Measurements from ENCODE around the gene DNAJB14. TPM values are rescaled to one million over a fixed set of nuclear protein-coding genes. Genes with fewer than 3 reads are reported as not detected.

DNAJB14 gene
- total and polyA plus RNA-seq, 2 donors (not counting 1 experiment from before 2014, with no cell fraction given), result 25.1 to 41.5 TPM

DNA sequence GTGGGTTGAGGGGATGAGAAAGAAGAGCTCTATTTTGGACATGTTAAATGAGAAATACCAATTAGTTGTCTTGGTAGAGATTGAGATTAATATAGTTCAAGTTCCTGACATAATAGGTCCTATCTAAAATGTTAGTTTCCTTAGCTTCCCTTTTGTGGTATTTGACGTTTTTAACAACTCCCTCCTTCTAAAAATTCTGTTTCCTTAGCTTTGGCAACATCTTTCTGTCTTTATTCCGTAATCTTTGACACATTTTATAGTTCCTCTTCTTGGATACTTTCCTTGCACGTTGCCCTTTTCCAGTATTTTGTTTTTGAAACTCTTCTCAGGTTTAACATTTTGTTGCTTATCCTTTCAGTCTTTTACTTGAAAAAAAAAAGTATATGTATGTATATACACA lies 89.1 kb downstream of the DNAJB14 start:
- Histone ChIP-seq H3K27ac (ENCODE audit: insufficient read depth, low read length) (no peak overlapping the region), H3K79me2 (ENCODE audit: control insufficient read depth, insufficient read depth, low read length) (no peaks in the 10 kb centered on the region), H3K9me3 (ENCODE audit: control insufficient read depth, insufficient read depth, low read depth, low read length) (no peaks in the 10 kb centered on the region), H3K36me3 (ENCODE audit: control insufficient read depth, insufficient read depth, low read length) (no peaks in the 10 kb centered on the region), H3K9ac (ENCODE audit: insufficient read depth, low read length) (no peak overlapping the region), H2AFZ (ENCODE audit: low read length) (no peak overlapping the region), H3K4me1 (ENCODE audit: control insufficient read depth, extremely low read depth, insufficient read depth, low read length) (no peaks in the 10 kb centered on the region), H3K4me2 (ENCODE audit: extremely low read depth, insufficient read depth, low read length) (no peak overlapping the region), H4K20me1 (ENCODE audit: control insufficient read depth, extremely low read depth, insufficient read depth, low read length) (no peaks in the 10 kb centered on the region), H3K27me3 (ENCODE audit: control insufficient read depth, insufficient read depth, low read length) (peaks cover 2% of the 10 kb centered on the region), H3K4me3 (replicated peaks in 1 of 4; ENCODE audit: control extremely low read depth in 1 of 4, insufficient read depth in 1 of 4, low read depth in 3 of 4, low read length in 4 of 4) (no peak overlapping the region)
- DNase-seq (ENCODE audit: low read depth in 2 of 2), result no peak
- TF ChIP-seq EZH2 (IDR thresholded peaks at IDR 0.05; ENCODE audit: low read length, missing control alignments) (no peak), CTCF (conservative IDR thresholded peaks at IDR 0.05 in 1 of 2, IDR thresholded peaks at IDR 0.05 in 1 of 2; ENCODE audit: low read depth in 1 of 2, low read length in 2 of 2) (no peak)

GRCh38 chr4:99856166-99856565 lies 90.3 kb downstream of the DNAJB14 start:
- Histone ChIP-seq H4K20me1 (ENCODE audit: control insufficient read depth, extremely low read depth, insufficient read depth, low read length) (no peaks in the 10 kb centered on the region), H3K9me3 (ENCODE audit: control insufficient read depth, insufficient read depth, low read depth, low read length) (no peaks in the 10 kb centered on the region), H3K79me2 (ENCODE audit: control insufficient read depth, insufficient read depth, low read length) (no peaks in the 10 kb centered on the region), H3K27ac (ENCODE audit: insufficient read depth, low read length) (no peak overlapping the region), H2AFZ (ENCODE audit: low read length) (no peak overlapping the region), H3K4me3 (replicated peaks in 1 of 4; ENCODE audit: control extremely low read depth in 1 of 4, insufficient read depth in 1 of 4, low read depth in 3 of 4, low read length in 4 of 4) (no peak overlapping the region), H3K4me2 (ENCODE audit: extremely low read depth, insufficient read depth, low read length) (no peak overlapping the region), H3K4me1 (ENCODE audit: control insufficient read depth, extremely low read depth, insufficient read depth, low read length) (no peaks in the 10 kb centered on the region), H3K9ac (ENCODE audit: insufficient read depth, low read length) (no peak overlapping the region), H3K27me3 (ENCODE audit: control insufficient read depth, insufficient read depth, low read length) (peaks cover 2% of the 10 kb centered on the region), H3K36me3 (ENCODE audit: control insufficient read depth, insufficient read depth, low read length) (no peaks in the 10 kb centered on the region)
- TF ChIP-seq CTCF (conservative IDR thresholded peaks at IDR 0.05 in 1 of 2, IDR thresholded peaks at IDR 0.05 in 1 of 2; ENCODE audit: low read depth in 1 of 2, low read length in 2 of 2), result no peak
- TF ChIP-seq EZH2 (IDR thresholded peaks at IDR 0.05; ENCODE audit: low read length, missing control alignments), result no peak
- peak; percentile 20 to 63 for DNase-seq (ENCODE audit: low read depth in 2 of 2)

DNA sequence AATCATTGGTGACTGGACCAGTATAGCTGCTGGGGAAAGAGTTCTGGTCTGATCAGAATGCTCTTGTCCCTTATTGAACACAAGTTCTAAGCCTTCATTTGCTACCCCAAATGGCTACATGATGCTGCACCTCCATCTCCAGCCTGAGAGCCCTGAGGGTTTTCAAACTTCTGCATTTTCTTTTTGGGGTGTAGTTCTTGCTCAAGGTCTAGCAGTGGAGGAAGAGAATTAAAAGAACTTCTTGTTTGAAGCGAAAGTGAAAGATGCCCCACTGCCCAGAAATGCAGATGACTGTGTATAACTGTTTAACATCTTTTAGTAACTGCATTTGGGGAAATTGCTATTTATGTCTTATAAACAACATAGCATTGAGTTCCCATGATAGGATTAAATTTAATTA lies 90.7 kb downstream of the DNAJB14 start:
- H3K79me2 ChIP-seq (ENCODE audit: control insufficient read depth, insufficient read depth, low read length), result no peaks in the 10 kb centered on the region
- H3K4me2 ChIP-seq (ENCODE audit: extremely low read depth, insufficient read depth, low read length), result no peak overlapping the region
- no peak overlapping the region for H3K4me3 ChIP-seq (replicated peaks in 1 of 4; ENCODE audit: control extremely low read depth in 1 of 4, insufficient read depth in 1 of 4, low read depth in 3 of 4, low read length in 4 of 4)
- no peaks in the 10 kb centered on the region for H4K20me1 ChIP-seq (ENCODE audit: control insufficient read depth, extremely low read depth, insufficient read depth, low read length)
- H3K27me3 ChIP-seq (ENCODE audit: control insufficient read depth, insufficient read depth, low read length), result peaks cover 2% of the 10 kb centered on the region
- no peak overlapping the region for H2AFZ ChIP-seq (ENCODE audit: low read length)
- no peaks in the 10 kb centered on the region for H3K4me1 ChIP-seq (ENCODE audit: control insufficient read depth, extremely low read depth, insufficient read depth, low read length)
- DNase-seq (ENCODE audit: low read depth in 2 of 2), result peak in 1 of 2 donors; percentile 21
- no peaks in the 10 kb centered on the region for H3K9me3 ChIP-seq (ENCODE audit: control insufficient read depth, insufficient read depth, low read depth, low read length)
- H3K9ac ChIP-seq (ENCODE audit: insufficient read depth, low read length), result no peak overlapping the region
- TF ChIP-seq EZH2 (IDR thresholded peaks at IDR 0.05; ENCODE audit: low read length, missing control alignments), result no peak
- no peak for TF ChIP-seq CTCF (conservative IDR thresholded peaks at IDR 0.05 in 1 of 2, IDR thresholded peaks at IDR 0.05 in 1 of 2; ENCODE audit: low read depth in 1 of 2, low read length in 2 of 2)
- H3K36me3 ChIP-seq (ENCODE audit: control insufficient read depth, insufficient read depth, low read length), result no peaks in the 10 kb centered on the region
- no peak overlapping the region for H3K27ac ChIP-seq (ENCODE audit: insufficient read depth, low read length)
